Chondrocyte (in vitro differentiated cells): Measurements from ENCODE around the gene CNBD2. TPM values are rescaled to one million over a fixed set of nuclear protein-coding genes. Genes with fewer than 3 reads are reported as not detected.

Experiments used
- DNase-seq: peaks from one replicate; pipeline ENCODE4 v3.0.0; 2021; ENCODE audit warnings: mixed read lengths, low spot score
- H3K27ac Mint-ChIP-seq: one replicate; pipeline ENCODE4 v1.8.0; 2021; ENCODE audit warnings: mild to moderate bottlenecking, moderate library complexity, mixed read lengths; ENCODE audit not compliant: unreplicated experiment
- H3K27me3 Mint-ChIP-seq: 2 replicates; pipeline ENCODE4 v1.8.0; 2021; ENCODE audit warnings: low read depth, mixed read lengths
- H3K36me3 Mint-ChIP-seq: 2 replicates; pipeline ENCODE4 v1.8.0; 2021; ENCODE audit warnings: low read depth, mixed read lengths
- H3K4me1 Mint-ChIP-seq: 2 replicates; pipeline ENCODE4 v1.8.0; 2021; ENCODE audit warnings: low read depth, mild to moderate bottlenecking, mixed read lengths
- H3K4me3 Mint-ChIP-seq: one replicate; pipeline ENCODE4 v1.8.0; 2021; ENCODE audit warnings: mild to moderate bottlenecking, moderate library complexity, mixed read lengths; ENCODE audit not compliant: unreplicated experiment
- H3K9me3 Mint-ChIP-seq: 2 replicates; pipeline ENCODE4 v1.8.0; 2021; ENCODE audit warnings: low read depth, mixed read lengths
- CTCF ChIP-seq: fragments of 200-600 bp; sonication (generic); IDR thresholded peaks from 2 replicates; pipeline ENCODE4 v1.5.0; 2021; ENCODE audit warnings: antibody characterized with exemption, mild to moderate bottlenecking, moderate library complexity
- long read RNA-seq: library from polyadenylated mRNA; stranded (forward); transcript quantifications from one replicate; pipeline ENCODE4 v2.0.0, GENCODE V29; 2021
- total RNA-seq: library from RNA; stranded (reverse); gene quantifications from 3 replicates; pipeline ENCODE4 v1.2.1, GENCODE V29; 2021

Gene CNBD2
- total RNA-seq, result 1.6 to 4.8 TPM (median 3.3 TPM) in 3 replicates
- long read RNA-seq, partial matches to known transcripts, result 0 of 1 reads
- long read RNA-seq, other reads (novel, unspliced or antisense), result 0 of 1 reads

GRCh38 chr20:35967979-35968640, at the start of gene CNBD2:
TSS of gene CNBD2 (plus strand) at chr20:35968590. CDS start at chr20:35968763, 173 bp downstream.
- no peak for TF ChIP-seq CTCF
- Mint-ChIP-seq H3K36me3 (peaks cover 2% of the 10 kb centered on the region), H3K4me1 (no peaks in the 10 kb centered on the region), H3K27ac (no peak within 1 kb of the TSS), H3K4me3 (no peak within 1 kb of the TSS), H3K9me3 (peaks cover 5% of the 10 kb centered on the region), H3K27me3 (no peaks in the 10 kb centered on the region)
- DNase-seq, result no peak

- TF ChIP-seq CTCF, result no peak
- Mint-ChIP-seq H3K4me1 (no peaks in the 10 kb centered on the region), H3K9me3 (no peaks in the 10 kb centered on the region), H3K27me3 (no peaks in the 10 kb centered on the region), H3K27ac (no peak overlapping the region), H3K4me3 (no peak overlapping the region), H3K36me3 (peaks cover 19% of the 10 kb centered on the region)
- DNase-seq, result no peak
Measured at GRCh38 chr20:35920523-35920922, 47.9 kb upstream of the CNBD2 start.

GRCh38 chr20:35929301-35929700, 39.1 kb upstream of the CNBD2 start:
- no peak for DNase-seq
- no peaks in the 10 kb centered on the region for H3K9me3 Mint-ChIP-seq
- H3K27me3 Mint-ChIP-seq, result no peaks in the 10 kb centered on the region
- no peak overlapping the region for H3K27ac Mint-ChIP-seq
- no peak overlapping the region for H3K4me3 Mint-ChIP-seq
- H3K36me3 Mint-ChIP-seq, result peaks cover 27% of the 10 kb centered on the region
- TF ChIP-seq CTCF, result no peak
- H3K4me1 Mint-ChIP-seq, result no peaks in the 10 kb centered on the region

- no peak overlapping the region for H3K4me3 Mint-ChIP-seq
Measured at GRCh38 chr20:35934050-35934449, 34.3 kb upstream of the CNBD2 start.

GRCh38 chr20:35939264-35939663, 29.1 kb upstream of the CNBD2 start:
- Mint-ChIP-seq H3K4me3 (no peak overlapping the region), H3K9me3 (no peaks in the 10 kb centered on the region), H3K36me3 (peaks cover 12% of the 10 kb centered on the region), H3K27ac (no peak overlapping the region), H3K4me1 (peaks cover 6% of the 10 kb centered on the region), H3K27me3 (no peaks in the 10 kb centered on the region)
- DNase-seq, result no peak
- TF ChIP-seq CTCF, result no peak

More at GRCh38 chr20:35934050-35934449, 34.3 kb upstream of the CNBD2 start:
- Mint-ChIP-seq H3K27me3 (no peaks in the 10 kb centered on the region), H3K27ac (no peak overlapping the region), H3K4me1 (no peaks in the 10 kb centered on the region), H3K9me3 (no peaks in the 10 kb centered on the region), H3K36me3 (peaks cover 26% of the 10 kb centered on the region)
- DNase-seq, result no peak
- no peak for TF ChIP-seq CTCF
